Tibial artery (tissue), 4 donors: Measurements from ENCODE around the gene ANAPC16.
A peak's percentile ranks its signal among the peaks of the same experiment; 100 is the strongest.
"Not testable (repeated sequence)": the region's sequence is repeated elsewhere in the genome, so short reads cannot be mapped to it uniquely, and the experiment has no call there.

Source experiments
- DNase-seq, 2 donors: peaks; one replicate each; pipeline ENCODE4 v3.0.0-alpha.2; 2019
- H3K27ac ChIP-seq, 2 donors: fragments of 200-600 bp; sonication (generic) in 1 of 2; 1 replicate in 1 of 2; 2 replicates in 1 of 2; pipeline ENCODE4 v1.5.1; 2018 to 2019; ENCODE audit warnings: mild to moderate bottlenecking in 1 of 2
- H3K27me3 ChIP-seq, 2 donors: fragments of 200-600 bp; sonication (generic) in 1 of 2; one replicate each; pipeline versions ENCODE4 v1.5.1 to v1.6.0; 2016 to 2019
- H3K36me3 ChIP-seq, 3 donors: fragments of 200-600 bp; sonication (generic) in 2 of 3; one replicate each; pipeline ENCODE4 v1.5.1; 2016 to 2019; ENCODE audit warnings: mild to moderate bottlenecking in 2 of 3
- H3K4me1 ChIP-seq, 4 donors: fragments of 200-600 bp; sonication (generic) in 2 of 4; 1 replicate in 3 of 4; 2 replicates in 1 of 4; pipeline ENCODE4 v1.5.1; 2016 to 2019
- H3K4me3 ChIP-seq, 2 donors: fragments of 200-600 bp; sonication (generic) in 1 of 2; 1 replicate in 1 of 2; 2 replicates in 1 of 2; pipeline ENCODE4 v1.5.1; 2018 to 2019; ENCODE audit warnings: mild to moderate bottlenecking in 2 of 2
- H3K9me3 ChIP-seq, 3 donors: fragments of 200-600 bp; sonication (generic) in 1 of 3; one replicate each; pipeline ENCODE4 v1.5.1; 2016 to 2019
- intact Hi-C: fragments of 100-400 bp; cut with DNase I; formaldehyde crosslinking; loops from one replicate; pipeline ENCODE4 v1.15.0; 2023; ENCODE audit warnings: low total_unique reads
- TF ChIP-seq, protein P1 (sequence below), 2 experiments: fragments of 200-600 bp in 1 of 2; fragments of 450-650 bp in 1 of 2; IDR thresholded peaks; one replicate each; pipeline ENCODE4 v1.5.1; 2017 to 2019; ENCODE audit warnings: antibody characterized with exemption in 2 of 2, mild to moderate bottlenecking in 1 of 2, moderate library complexity in 1 of 2

Gene ANAPC16

GRCh38 chr10:72223743-72224101, 7.9 kb downstream of the ANAPC16 start:
- Histone ChIP-seq H3K9me3 (no peaks in the 10 kb centered on the region), H3K4me1 (peaks cover 0 to 88% (median 36%) of the 10 kb centered on the region in 4 donors), H3K27ac (peak overlapping the region; percentile 79 to 92), H3K27me3 (no peaks in the 10 kb centered on the region), H3K4me3 (no peak overlapping the region), H3K36me3 (peaks cover 23 to 36% (median 31%) of the 10 kb centered on the region in 3 donors)
- DNase-seq = peak; percentile 51 to 70
- TF ChIP-seq, protein P1, sequence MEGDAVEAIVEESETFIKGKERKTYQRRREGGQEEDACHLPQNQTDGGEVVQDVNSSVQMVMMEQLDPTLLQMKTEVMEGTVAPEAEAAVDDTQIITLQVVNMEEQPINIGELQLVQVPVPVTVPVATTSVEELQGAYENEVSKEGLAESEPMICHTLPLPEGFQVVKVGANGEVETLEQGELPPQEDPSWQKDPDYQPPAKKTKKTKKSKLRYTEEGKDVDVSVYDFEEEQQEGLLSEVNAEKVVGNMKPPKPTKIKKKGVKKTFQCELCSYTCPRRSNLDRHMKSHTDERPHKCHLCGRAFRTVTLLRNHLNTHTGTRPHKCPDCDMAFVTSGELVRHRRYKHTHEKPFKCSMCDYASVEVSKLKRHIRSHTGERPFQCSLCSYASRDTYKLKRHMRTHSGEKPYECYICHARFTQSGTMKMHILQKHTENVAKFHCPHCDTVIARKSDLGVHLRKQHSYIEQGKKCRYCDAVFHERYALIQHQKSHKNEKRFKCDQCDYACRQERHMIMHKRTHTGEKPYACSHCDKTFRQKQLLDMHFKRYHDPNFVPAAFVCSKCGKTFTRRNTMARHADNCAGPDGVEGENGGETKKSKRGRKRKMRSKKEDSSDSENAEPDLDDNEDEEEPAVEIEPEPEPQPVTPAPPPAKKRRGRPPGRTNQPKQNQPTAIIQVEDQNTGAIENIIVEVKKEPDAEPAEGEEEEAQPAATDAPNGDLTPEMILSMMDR (IDR thresholded peaks at IDR 0.05) = no peak
- intact Hi-C loops = no loop called here

GRCh38 chr10:72224191-72224590, 8.4 kb downstream of the ANAPC16 start:
- peaks cover 0 to 88% (median 36%) of the 10 kb centered on the region in 4 donors for H3K4me1 ChIP-seq
- intact Hi-C loops, H3K9me3 ChIP-seq, H3K4me3 ChIP-seq, H3K27me3 ChIP-seq: not testable (repeated sequence)
- peak in 1 of 2 donors; percentile 50 for DNase-seq
- peaks cover 23 to 36% (median 31%) of the 10 kb centered on the region in 3 donors for H3K36me3 ChIP-seq
- peak overlapping the region; percentile 79 to 92 for H3K27ac ChIP-seq

- Histone ChIP-seq H3K4me1 (peaks cover 0 to 89% (median 47%) of the 10 kb centered on the region in 4 donors), H3K4me3 (no peak overlapping the region), H3K36me3 (peaks cover 23 to 35% (median 34%) of the 10 kb centered on the region in 3 donors), H3K9me3 (no peaks in the 10 kb centered on the region), H3K27ac (peak overlapping the region; percentile 79 to 92), H3K27me3 (no peaks in the 10 kb centered on the region)
- DNase-seq = peak in 1 of 2 donors; percentile 32
- TF ChIP-seq, protein P1 (IDR thresholded peaks at IDR 0.05) = no peak
- intact Hi-C loops = no loop called here
Observed at GRCh38 chr10:72226418-72227027, 10.7 kb downstream of the ANAPC16 start.

GRCh38 chr10:72227826-72228225, 12.0 kb downstream of the ANAPC16 start:
- H3K36me3 ChIP-seq = peaks cover 28 to 45% (median 42%) of the 10 kb centered on the region in 3 donors
- peak overlapping the region; percentile 79 to 92 for H3K27ac ChIP-seq
- DNase-seq = peak in 1 of 2 donors; percentile 40
- TF ChIP-seq, protein P1 (IDR thresholded peaks at IDR 0.05) = no peak
- no peaks in the 10 kb centered on the region for H3K9me3 ChIP-seq
- intact Hi-C loops = no loop called here
- no peaks in the 10 kb centered on the region for H3K27me3 ChIP-seq
- peaks cover 0 to 80% (median 46%) of the 10 kb centered on the region in 4 donors for H3K4me1 ChIP-seq
- H3K4me3 ChIP-seq = no peak overlapping the region

DNA sequence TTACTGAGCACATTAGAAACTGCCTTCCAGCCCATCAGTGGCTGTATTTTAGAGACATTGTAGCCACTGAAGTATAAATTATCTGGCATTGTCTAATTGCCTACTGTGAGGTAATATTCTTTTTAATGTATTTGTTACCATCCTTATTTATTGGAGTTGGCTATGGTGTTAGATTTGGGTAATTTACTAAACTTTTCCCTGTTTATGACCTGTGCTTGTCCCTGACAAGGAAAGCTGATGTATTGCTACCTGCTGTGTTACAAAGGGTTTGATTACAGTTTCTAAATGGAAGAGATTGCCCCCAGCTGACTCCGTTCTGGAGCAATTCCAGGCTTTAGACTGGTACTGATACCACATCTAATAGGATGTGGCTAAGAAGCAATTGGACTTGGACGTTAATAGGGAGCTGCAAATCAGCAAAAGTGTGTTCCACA, 12.5 kb downstream of the ANAPC16 start:
- Histone ChIP-seq H3K27me3 (no peaks in the 10 kb centered on the region), H3K27ac (peak overlapping the region; percentile 79 to 92), H3K36me3 (peaks cover 33 to 50% (median 47%) of the 10 kb centered on the region in 3 donors), H3K4me1 (peaks cover 0 to 75% (median 44%) of the 10 kb centered on the region in 4 donors), H3K4me3 (no peak overlapping the region), H3K9me3 (no peaks in the 10 kb centered on the region)
- DNase-seq = peak in 1 of 2 donors; percentile 20
- intact Hi-C loops = no loop called here
- TF ChIP-seq, protein P1 (IDR thresholded peaks at IDR 0.05) = no peak
